HG03520 (cell line): ENCODE data around the gene EPB41L2.

Source experiments
- ATAC-seq: cut with Tn5 transposase; IDR thresholded peaks from one replicate; pipeline ENCODE4 v1.9.1; 2021; ENCODE audit warnings: mild to moderate bottlenecking, moderate library complexity; ENCODE audit not compliant: unreplicated experiment

Gene EPB41L2

DNA sequence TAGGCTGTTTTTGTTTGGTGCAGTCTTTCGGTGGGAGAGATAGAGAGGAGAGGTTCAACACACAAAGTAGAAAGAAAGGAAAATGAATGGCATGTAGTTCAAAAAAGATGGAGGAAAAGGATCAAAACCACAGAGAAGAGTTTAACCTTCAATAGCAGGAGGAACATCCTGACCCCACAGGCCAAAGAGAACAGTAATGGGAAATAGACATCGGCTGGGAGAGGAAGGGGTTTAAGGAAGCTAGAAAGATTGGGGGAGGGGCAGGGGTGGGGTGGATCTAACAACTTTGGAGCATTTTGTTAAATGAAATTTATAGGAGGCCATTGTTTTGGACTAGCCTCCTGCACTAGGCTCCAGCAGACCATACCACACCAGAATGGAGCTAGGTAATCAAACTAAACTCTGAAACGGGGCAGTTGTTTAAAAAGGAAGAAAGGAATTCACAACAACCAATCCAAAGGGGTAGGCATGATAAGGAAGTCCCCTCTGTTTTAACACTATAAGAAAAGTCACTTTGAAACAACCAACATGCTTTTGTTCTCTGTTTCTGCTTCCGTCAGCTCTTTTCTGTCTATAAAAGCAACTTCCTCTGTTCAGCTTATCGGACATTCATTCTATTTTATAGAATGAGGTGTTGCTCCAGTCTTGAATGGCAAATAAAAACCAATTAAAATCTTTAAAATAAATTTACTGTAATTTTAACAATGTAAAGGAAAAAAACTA is 82.6 kb downstream of the EPB41L2 start:
- no peak for ATAC-seq

DNA sequence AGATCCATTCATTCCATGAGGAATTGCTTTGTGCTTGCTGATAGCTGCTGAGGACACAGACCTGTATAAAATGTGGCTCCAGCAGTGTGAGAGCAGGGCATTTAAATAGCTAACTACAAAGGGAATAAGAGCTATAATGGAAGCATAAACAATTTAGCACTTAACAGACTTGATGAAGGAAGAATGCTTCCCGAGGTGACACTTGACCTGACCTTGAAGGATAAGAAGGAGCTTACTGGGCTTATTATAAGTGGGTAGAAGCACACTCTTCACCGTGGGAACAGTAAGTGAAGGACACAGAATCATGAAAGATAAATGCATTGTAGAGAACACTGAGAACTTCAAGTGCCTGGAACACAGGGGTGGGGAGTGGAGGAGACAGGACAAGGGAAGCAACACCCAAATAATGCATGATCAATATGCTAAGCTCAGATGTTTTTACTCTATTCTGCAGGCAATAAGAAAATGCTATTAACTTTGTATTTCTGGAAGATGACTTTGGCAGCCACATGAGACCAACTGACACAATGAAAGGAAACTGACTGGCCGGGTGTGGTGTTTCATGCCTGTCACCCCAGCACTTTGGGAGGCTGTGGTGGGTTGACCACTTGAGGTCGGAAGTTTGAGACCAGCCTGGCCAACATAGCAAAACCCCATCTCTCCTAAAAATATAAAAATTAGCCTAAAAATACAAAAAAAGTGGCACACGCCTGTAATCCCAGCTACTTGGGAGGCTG is 84.2 kb downstream of the EPB41L2 start:
- no peak for ATAC-seq

DNA sequence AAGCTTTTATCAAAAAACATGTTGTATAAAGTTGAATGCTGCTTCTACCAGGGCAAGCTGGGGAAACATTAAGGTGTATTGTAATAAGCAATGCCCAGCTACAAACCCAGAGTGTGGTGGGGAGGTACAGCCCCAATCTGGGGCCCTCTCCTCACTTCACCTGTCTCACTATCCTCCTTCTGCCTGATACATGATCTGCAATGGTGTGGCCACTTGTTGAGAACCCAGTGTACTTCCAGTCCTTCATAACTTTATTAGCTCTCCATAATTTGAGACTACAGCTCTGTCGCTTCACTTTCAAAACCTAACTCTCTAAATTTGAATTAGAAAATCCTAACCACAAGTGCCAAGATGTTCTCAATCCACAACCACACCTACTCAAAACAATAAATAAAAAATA is 84.9 kb downstream of the EPB41L2 start:
- no peak for ATAC-seq

DNA sequence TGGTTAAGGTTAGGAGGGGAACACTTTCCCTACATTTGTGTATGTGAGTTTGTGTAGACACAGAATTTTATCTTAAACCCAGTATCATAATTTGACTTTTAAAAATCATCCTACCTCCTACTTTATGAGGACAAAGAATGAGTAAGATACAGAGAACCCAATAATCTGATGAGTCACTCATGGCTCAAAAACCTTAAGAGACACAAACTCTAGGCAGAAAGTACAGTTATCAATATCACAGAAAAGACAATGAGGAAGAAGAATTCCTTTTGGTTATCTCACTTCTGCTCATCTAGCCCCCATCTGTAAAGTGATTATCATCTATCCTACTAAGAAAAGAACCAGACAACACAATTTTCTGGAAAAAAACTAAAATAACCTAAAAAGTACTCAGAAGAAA is 87.7 kb downstream of the EPB41L2 start:
- no peak for ATAC-seq

DNA sequence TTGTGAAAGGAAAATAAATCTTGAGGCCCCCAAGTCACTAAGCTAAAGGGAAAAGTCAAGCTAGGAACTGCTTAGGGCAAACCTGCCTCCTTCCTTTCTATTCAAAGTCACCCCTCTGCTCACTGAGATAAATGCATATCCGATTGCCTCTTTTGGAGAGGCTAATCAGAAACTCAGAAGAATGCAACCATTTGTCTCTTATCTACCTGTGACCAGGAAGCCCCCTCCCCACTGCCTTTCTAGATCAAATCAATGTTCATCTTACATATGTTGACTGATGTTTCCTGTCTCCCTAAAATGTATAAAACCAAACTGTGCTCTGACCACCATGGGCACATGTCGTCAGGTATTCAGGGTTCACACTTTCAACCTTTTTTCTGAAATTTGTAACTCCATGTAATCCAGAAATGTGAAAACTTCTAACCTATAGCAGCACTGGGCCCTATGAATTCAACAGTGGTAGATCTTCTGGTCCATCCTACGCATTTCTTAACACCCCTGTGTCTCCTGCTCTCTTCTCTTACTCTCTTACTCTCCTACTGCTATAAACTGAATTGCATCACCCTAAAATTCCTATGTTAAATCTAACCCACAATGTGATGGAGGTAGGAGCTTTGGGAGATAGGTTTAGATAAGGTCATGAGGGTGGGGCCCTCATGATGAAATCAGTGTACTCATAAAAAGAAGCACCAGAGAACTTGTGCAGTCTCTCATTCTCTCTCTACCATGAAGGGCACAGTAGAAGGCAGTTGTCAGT is 89.3 kb downstream of the EPB41L2 start:
- ATAC-seq: no peak

DNA sequence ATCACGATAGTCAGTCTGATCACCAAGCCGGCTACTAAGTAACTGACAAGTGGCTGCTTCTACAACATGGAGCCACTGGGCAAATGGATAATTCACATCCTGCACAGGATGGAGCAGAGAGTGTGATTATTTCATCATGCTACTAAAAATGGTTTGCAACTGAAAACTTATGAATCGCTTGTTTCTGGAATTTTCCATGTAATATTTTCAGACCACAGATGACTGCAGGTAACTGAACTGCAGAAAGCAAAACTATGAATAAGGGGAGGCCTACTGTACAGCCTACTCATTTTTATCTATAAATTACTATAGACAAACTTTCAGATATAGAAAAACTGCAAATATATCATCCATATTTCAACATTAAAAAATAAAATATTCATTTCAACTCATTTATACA is 91.5 kb downstream of the EPB41L2 start:
- ATAC-seq: no peak

DNA sequence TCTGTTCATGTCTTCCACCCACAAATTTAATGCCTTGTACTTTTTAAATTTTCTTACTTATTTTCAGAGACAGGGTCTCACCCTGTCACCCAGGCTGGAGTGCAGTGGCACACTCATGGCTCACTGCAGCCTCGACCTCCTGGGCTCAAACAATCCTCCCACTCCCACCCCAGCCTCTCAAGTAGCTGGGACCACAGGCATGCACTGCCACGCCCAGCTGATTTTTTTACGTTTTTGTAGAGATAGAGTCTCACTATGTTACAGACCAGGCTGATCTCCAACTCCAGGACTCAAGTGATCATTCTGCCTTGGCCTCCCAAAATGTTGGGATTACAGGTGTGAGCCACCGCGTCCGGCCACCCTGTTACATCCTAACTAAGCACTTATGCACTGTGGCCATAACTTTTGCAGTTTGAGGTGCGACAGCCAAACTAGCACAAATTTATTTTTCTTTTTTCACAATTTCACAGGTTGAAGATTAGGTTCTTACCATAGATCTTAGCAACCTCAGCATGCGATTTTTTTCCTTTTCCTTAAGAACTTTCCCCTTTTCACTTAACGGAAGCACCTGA is 92.1 kb downstream of the EPB41L2 start:
- ATAC-seq: no peak

DNA sequence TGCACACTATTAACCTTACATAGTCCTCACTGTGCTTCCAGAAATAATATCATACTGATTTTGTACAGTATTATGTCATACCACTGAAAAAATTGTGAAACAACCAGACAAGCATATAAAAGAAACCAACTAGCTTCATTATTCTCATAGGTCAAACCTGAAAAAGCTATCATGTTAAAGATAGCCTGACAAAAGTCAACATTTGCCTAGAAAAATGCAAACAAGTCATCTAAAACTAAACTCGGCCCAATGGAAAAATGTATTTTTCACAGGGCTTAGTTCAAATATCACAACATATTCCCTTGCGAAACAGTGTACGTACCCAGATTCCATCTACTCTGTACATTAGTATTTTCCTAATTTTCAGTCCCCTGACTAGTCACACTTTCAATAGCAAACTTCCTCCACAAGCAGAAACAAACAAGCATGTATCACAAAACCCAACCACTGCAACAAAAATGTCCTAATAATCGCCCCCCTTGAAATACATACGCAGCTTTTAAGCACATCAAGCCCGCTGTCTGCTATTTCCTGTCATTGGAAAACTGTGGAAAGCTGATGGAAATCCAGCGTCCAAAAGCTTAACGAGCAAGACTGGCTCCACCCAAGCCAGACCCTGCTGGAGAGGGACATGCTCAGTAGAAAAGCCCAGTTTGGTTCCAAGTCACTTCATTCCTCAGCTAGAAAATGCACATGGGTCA is 93.1 kb downstream of the EPB41L2 start:
- no peak for ATAC-seq

DNA sequence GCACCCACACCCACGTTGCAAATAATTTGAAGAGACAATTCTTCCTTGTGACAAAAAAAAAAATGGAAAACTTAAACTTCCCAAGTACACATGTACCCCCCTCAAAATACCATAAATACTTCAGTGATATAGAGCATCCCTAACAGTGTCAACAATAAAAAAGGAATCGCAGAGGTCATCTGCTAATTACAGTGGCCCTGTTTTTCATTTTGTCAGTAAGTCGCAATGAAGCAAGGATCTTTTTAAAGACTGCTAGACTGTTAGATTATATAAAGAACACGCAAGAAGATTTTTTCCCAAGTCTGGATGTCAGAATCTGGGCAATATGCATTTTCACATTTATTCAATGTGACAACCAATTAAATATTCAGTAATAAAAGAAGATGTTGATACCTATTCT is 93.9 kb downstream of the EPB41L2 start:
- no peak for ATAC-seq

DNA sequence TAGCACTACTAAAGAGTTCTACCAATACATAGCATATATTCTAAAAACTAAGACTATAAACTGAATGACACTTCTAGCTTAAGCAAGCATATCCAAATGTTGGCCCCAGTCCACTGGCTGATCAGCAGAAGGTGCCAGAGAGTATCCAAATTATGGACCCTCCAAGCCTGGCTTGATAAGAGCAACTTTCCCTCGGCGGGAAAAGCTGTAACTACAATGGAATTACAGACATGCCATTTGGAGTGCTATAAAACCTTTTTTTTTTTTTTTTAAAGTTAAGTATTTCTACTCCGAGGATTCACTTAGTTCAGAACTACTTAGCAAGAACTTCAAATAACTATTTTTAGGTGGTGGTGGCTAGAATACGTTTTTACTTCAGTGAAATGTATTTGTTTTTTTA is 94.6 kb downstream of the EPB41L2 start:
- ATAC-seq: no peak

DNA sequence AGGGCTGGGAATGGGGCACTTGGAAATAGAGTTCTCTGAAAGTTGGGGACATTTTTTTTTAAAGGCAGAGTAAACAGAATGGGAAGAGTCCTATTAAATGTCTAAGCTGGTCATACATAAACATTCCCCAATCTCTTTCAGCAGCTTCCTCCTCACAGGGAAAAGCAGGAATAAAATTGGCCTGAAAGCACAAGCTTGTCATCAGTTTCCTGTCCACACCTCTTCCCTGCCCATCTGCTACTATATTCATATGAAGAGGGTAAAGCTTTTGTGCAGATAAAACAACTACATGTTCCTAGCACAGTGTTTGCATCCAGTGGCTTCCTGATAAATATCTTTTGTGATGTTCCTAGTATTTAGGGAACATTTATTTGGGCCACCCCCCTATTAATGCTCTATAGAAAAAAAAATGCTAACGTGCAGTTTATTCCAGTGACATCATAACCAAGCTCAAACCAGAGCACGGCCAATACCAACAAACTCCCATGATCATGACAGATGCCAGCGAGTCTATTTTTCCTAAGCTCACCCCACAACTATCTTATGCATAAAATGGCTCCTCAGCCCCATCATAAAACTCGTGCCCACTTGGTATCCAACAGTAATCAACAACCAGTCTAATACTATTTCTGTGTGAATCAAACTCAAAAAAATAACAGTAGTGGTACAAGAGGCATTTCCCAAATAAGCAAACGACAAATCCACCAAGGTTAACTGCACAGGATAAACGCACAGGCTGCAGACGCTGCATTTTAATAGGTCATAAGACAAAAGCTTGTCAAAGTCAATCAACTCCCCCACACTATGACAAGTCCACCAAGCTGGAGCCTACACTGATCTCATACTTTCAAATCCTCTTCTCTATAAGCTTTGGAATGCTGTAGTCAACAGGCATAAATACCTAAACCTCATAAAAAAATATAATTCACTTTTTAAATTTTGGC is 95.3 kb downstream of the EPB41L2 start:
- ATAC-seq: no peak

DNA sequence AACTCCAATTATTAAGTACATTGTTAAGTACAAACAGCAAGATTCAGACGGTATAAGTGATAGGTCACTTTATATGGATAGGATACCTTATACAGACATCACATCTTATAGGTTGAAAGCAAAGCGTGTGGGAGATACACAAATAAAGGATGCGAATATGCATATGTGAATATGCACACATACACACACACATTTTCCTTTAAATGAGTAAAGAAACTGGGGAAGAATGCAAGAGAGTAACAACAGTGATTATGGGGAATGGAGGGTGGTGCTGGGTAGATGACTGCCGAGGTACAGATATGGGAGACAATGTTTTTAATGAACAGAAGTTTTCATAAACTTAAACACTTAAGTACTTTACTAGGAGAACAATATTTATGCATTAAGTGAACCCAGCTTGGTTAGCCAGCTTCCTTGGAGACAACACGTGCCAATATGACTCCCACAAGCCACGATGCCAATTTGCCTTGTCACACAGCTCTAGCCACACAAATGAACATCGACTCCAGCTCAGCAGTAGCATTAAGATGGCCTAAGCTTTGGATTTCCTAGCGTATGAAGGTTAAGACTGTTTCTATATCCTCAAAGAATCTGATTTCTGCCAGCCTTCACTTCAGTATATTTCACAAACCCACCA is 96.6 kb downstream of the EPB41L2 start:
- ATAC-seq: no peak

DNA sequence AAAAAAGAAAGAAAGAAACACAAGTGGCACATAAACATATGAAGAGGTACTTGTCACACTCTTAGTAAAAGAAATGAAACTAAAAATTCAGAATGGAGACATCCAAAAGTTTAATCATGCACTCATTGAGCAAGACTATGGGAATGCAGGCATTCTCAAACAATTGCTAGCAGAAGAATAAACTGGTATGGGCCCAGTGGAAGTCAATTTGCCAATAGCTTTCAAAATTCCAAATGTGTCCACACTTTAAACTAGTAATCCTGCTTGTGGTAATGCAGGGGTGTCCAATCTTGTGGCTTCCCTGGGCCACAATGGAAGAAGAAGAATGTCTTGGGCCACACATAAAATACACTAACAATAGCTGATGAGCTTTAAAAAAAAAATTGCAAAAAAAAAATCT is 97.4 kb downstream of the EPB41L2 start:
- no peak for ATAC-seq

DNA sequence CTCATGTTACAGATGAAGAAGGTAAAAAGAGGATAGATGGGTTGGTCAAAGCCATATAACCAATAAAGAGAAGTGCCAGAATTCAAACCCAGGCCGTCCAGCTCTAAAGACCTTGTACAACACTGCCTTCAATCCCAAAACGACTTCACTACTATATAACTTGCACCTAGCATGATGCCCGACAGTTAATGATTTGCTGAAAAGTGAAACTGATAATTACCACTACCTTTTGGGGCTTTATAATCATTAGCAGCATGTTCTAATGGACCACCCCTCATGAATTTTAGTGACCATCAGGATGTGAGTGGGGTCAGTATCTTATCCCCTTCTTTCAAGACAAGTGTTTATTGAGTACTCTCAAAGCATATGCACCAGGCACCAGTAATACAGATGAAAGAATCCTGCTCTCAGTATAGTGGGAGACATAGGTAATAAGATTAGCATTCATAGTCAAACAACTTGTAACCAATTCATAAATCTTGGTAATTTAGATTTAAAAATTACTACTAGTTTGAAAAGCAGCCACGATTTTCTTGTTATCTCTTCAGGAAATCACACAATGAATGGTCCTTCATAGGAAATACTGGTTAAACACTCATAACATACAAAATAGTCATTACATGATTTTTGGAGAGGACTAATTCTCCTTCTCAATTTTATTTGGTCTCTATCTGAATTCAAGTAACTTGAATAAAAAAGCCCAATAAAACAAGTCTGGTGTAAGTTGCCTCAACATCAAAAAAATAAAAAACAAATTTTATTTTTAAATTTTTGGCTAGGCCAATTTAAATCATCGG is 98.0 kb downstream of the EPB41L2 start:
- ATAC-seq: peak; percentile 41

DNA sequence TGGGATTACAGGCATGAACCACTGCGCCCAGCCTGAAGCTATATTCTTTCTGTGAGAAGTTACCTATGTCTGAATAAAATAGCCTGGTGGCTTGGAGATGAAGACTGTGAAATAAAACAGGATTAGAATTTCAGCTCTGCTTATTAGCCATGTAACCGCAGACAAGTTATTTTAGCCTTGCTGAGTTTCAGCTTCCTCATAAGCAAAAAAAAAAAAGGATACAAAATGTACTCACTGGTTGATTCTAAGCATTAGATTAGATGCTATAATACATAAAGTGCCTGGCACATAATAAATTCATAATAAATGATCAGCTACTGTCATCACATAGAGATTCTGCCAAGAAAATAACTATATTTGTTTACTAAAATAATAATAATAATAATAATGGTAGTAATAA is 98.8 kb downstream of the EPB41L2 start:
- ATAC-seq: no peak

DNA sequence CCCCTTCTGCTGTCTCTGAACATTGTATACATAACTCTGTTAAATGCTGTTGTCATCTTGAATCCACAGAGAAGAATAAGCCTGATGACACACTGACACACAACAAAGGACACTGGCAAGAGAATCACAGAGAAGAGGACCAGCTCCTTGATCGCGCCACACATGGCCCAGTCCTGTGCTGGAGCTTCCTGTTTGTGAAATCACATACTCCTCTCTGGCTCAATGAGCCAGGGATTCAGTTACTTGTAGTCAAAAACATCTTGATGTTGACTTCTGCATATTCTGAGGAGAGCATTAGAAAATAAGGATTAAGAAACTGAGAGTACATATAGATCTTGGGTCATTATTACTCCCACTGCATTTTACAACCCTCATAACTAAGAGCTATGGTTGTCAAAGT is 100.1 kb downstream of the EPB41L2 start:
- ATAC-seq: no peak

DNA sequence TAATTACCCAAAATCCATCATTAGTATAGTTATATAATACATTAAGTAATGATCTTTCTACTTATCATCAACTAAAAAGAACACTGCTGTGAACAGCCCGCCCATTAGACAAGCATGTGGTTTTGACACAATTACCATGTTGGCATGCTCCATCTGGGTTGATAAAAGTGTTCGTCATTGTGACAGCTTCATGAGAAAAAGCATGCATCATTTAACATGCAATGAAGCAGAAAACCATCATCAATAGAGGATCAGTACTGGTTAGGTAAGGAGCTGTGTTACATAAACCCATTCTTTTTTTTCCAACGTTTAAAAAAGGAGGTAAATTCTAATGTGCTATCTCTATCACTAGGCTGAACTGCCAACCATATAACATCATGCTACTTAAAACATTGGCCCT is 101.9 kb downstream of the EPB41L2 start:
- no peak for ATAC-seq

DNA sequence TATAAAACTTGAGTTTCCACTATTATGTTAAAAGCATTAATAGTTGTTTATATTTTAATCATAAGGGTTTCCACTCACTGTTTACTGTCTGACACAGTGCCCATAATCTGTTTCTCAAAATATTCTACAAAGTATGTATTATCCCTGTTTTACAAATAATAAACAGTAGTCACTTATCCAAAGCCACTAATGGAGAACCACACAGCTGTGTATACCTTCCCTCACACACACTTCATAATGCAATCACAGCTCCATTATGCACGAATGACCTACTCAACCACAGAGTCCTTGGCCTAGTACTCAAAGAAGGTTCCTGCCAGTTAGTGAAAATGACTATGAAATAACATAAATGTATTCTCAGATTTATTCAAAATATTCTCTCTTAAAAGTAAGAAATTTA is 103.1 kb downstream of the EPB41L2 start:
- no peak for ATAC-seq

DNA sequence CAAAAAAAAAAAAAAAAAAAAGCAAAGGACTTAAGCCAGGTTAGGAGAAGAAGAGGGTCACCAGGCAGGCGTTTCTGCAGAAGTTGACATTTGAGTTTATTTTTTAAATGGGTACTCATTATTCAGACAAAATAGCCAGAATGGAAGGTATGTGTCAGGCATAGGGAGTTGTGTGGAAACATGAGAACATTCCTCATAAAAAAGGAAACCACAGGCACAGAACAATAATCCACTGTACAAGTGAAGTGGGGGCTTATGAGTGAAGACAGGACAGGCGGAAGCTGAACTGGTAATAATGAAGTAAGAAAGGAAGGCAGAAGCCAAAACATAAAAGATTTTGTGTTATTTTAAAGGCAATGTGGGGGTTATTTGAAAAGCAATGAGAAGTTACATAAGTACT is 104.6 kb downstream of the EPB41L2 start:
- no peak for ATAC-seq
